SK-N-SH (cell line): ENCODE measurements around the gene CUL1.

Experiments used
- EP300 ChIP-seq, 2 experiments: IDR thresholded peaks; 2 replicates each; pipeline versions ENCODE4 v1.4.0 to v1.6.1; 2012; ENCODE audit warnings: borderline replicate concordance in 1 of 2, low read depth in 1 of 2, low read length in 1 of 2
- FOXM1 ChIP-seq: IDR thresholded peaks from 2 replicates; pipeline ENCODE4 v1.4.0; 2012; ENCODE audit warnings: low read depth, mild to moderate bottlenecking
- NFIC ChIP-seq: IDR thresholded peaks from 2 replicates; pipeline ENCODE4 v1.4.0; 2012; ENCODE audit warnings: borderline replicate concordance
- POLR2AphosphoS5 ChIP-seq: IDR thresholded peaks from 2 replicates; pipeline ENCODE4 v1.6.1; 2012; ENCODE audit warnings: low read depth, low read length
- RAD21 ChIP-seq: IDR thresholded peaks from 2 replicates; pipeline ENCODE4 v1.6.1; 2012; ENCODE audit warnings: mild to moderate bottlenecking, low read length
- RFX5 ChIP-seq: IDR thresholded peaks from 2 replicates; pipeline ENCODE4 v1.6.1; 2012; ENCODE audit warnings: mild to moderate bottlenecking, improper control_type of control experiment, low read length
- RXRA ChIP-seq: IDR thresholded peaks from 2 replicates; pipeline ENCODE4 v1.4.0; 2012; ENCODE audit warnings: low read depth, mild to moderate bottlenecking, borderline replicate concordance
- TF ChIP-seq, protein P1 (sequence below): fragments of 200-600 bp; sonication (generic); IDR thresholded peaks from 2 replicates; pipeline ENCODE4 v1.6.1; 2017; ENCODE audit warnings: antibody characterized with exemption, mild to moderate bottlenecking, moderate library complexity
- TF ChIP-seq, protein P2 (sequence below): IDR thresholded peaks from 2 replicates; pipeline ENCODE4 v1.4.0; 2012; ENCODE audit warnings: low read depth
- TF ChIP-seq, protein P3 (sequence below): IDR thresholded peaks from 2 replicates; pipeline ENCODE4 v1.6.1; 2012; ENCODE audit warnings: mild to moderate bottlenecking, low read depth, low read length, moderate library complexity
- TF ChIP-seq, protein P4 (sequence below): fragments of 150-350 bp; IDR thresholded peaks from 2 replicates; pipeline ENCODE4 v1.6.1; 2017; ENCODE audit warnings: antibody characterized with exemption, low read length, low read depth, borderline replicate concordance
- TF ChIP-seq, protein P5 (sequence below): IDR thresholded peaks from 2 replicates; pipeline ENCODE4 v1.4.0; 2012; ENCODE audit warnings: low read depth, borderline replicate concordance

DNA sequence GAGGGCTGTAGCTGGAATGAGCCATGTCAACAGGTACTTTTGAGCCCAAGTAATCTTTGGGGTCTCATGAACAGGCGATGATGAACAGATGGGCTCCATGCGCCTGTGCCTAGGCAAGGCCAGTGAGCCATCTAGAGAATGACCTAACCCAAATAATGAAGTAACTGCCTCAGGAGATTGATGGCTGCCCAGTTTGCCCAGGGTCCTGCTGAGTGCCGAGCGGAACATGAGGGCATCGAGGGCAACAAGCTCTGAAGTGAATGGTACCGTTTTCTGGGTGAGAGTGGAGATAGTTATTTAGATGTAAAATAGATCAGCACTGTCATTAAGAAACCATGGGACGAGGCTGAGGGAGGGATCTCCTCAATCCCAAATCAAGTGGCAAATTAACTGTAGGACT lies 107.5 kb downstream of the CUL1 start:
- no peak for TF ChIP-seq RXRA
- TF ChIP-seq, protein P1, sequence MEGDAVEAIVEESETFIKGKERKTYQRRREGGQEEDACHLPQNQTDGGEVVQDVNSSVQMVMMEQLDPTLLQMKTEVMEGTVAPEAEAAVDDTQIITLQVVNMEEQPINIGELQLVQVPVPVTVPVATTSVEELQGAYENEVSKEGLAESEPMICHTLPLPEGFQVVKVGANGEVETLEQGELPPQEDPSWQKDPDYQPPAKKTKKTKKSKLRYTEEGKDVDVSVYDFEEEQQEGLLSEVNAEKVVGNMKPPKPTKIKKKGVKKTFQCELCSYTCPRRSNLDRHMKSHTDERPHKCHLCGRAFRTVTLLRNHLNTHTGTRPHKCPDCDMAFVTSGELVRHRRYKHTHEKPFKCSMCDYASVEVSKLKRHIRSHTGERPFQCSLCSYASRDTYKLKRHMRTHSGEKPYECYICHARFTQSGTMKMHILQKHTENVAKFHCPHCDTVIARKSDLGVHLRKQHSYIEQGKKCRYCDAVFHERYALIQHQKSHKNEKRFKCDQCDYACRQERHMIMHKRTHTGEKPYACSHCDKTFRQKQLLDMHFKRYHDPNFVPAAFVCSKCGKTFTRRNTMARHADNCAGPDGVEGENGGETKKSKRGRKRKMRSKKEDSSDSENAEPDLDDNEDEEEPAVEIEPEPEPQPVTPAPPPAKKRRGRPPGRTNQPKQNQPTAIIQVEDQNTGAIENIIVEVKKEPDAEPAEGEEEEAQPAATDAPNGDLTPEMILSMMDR, result no peak
- TF ChIP-seq, protein P2, sequence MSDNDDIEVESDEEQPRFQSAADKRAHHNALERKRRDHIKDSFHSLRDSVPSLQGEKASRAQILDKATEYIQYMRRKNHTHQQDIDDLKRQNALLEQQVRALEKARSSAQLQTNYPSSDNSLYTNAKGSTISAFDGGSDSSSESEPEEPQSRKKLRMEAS, result no peak
- no peak for TF ChIP-seq RFX5
- no peak; the same call in 1 of the 2 replicates for TF ChIP-seq POLR2AphosphoS5
- TF ChIP-seq NFIC, result no peak
- TF ChIP-seq RAD21, result no peak
- TF ChIP-seq, protein P3, sequence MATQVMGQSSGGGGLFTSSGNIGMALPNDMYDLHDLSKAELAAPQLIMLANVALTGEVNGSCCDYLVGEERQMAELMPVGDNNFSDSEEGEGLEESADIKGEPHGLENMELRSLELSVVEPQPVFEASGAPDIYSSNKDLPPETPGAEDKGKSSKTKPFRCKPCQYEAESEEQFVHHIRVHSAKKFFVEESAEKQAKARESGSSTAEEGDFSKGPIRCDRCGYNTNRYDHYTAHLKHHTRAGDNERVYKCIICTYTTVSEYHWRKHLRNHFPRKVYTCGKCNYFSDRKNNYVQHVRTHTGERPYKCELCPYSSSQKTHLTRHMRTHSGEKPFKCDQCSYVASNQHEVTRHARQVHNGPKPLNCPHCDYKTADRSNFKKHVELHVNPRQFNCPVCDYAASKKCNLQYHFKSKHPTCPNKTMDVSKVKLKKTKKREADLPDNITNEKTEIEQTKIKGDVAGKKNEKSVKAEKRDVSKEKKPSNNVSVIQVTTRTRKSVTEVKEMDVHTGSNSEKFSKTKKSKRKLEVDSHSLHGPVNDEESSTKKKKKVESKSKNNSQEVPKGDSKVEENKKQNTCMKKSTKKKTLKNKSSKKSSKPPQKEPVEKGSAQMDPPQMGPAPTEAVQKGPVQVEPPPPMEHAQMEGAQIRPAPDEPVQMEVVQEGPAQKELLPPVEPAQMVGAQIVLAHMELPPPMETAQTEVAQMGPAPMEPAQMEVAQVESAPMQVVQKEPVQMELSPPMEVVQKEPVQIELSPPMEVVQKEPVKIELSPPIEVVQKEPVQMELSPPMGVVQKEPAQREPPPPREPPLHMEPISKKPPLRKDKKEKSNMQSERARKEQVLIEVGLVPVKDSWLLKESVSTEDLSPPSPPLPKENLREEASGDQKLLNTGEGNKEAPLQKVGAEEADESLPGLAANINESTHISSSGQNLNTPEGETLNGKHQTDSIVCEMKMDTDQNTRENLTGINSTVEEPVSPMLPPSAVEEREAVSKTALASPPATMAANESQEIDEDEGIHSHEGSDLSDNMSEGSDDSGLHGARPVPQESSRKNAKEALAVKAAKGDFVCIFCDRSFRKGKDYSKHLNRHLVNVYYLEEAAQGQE, result no peak
- no peak for TF ChIP-seq FOXM1
- TF ChIP-seq EP300 (IDR thresholded peaks at IDR 0.05; ENCODE audit: borderline replicate concordance in 1 of 2, low read depth in 1 of 2, low read length in 1 of 2), result no peak
- TF ChIP-seq, protein P4, sequence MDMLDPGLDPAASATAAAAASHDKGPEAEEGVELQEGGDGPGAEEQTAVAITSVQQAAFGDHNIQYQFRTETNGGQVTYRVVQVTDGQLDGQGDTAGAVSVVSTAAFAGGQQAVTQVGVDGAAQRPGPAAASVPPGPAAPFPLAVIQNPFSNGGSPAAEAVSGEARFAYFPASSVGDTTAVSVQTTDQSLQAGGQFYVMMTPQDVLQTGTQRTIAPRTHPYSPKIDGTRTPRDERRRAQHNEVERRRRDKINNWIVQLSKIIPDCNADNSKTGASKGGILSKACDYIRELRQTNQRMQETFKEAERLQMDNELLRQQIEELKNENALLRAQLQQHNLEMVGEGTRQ, result no peak
- TF ChIP-seq, protein P5, sequence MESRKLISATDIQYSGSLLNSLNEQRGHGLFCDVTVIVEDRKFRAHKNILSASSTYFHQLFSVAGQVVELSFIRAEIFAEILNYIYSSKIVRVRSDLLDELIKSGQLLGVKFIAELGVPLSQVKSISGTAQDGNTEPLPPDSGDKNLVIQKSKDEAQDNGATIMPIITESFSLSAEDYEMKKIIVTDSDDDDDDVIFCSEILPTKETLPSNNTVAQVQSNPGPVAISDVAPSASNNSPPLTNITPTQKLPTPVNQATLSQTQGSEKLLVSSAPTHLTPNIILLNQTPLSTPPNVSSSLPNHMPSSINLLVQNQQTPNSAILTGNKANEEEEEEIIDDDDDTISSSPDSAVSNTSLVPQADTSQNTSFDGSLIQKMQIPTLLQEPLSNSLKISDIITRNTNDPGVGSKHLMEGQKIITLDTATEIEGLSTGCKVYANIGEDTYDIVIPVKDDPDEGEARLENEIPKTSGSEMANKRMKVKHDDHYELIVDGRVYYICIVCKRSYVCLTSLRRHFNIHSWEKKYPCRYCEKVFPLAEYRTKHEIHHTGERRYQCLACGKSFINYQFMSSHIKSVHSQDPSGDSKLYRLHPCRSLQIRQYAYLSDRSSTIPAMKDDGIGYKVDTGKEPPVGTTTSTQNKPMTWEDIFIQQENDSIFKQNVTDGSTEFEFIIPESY, result no peak
